Measurements from ENCODE around the gene SRGAP3. TPM values are rescaled to one million over a fixed set of nuclear protein-coding genes. Genes with fewer than 3 reads are reported as not detected.
A peak's percentile ranks its signal among the peaks of the same experiment; 100 is the strongest.

The SRGAP3 gene
- total and polyA plus RNA-seq, 7 donors: 0.69 to 7.7 (median 5.8) TPM

DNA sequence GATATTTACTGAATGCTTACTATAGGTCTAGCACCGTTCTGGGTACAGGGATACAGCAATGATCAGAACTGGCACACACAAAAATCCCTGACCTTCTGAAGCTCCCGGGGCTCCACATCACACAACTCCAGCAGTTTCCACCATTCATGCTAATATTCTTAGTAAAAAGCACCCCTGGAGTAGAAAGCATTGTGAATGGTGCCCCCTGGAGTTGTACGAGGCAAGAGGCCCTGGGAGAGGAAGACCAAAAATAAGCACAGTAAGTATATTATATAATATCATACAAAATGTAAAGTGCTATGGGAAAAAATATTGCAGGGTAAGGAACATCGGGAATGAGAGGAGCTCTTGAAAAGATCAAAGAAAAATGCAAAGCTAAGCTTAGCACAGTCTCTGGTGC, 790 bp upstream of the SRGAP3 start:
- Histone ChIP-seq H3K36me3 (no peaks in the 10 kb centered on the region), H3K4me3 (no peak overlapping the region), H3K27ac (peak overlapping the region; percentile 43 to 61 (median 52)), H3K4me1 (peaks cover 0 to 20% (median 16%) of the 10 kb centered on the region in 4 donors), H3K9me3 (no peaks in the 10 kb centered on the region), H3K27me3 (no peaks in the 10 kb centered on the region)
- intact Hi-C loops (cut with DNase I): no loop called here
- TF ChIP-seq EP300 (IDR thresholded peaks at IDR 0.05): no peak
- TF ChIP-seq, protein P1, sequence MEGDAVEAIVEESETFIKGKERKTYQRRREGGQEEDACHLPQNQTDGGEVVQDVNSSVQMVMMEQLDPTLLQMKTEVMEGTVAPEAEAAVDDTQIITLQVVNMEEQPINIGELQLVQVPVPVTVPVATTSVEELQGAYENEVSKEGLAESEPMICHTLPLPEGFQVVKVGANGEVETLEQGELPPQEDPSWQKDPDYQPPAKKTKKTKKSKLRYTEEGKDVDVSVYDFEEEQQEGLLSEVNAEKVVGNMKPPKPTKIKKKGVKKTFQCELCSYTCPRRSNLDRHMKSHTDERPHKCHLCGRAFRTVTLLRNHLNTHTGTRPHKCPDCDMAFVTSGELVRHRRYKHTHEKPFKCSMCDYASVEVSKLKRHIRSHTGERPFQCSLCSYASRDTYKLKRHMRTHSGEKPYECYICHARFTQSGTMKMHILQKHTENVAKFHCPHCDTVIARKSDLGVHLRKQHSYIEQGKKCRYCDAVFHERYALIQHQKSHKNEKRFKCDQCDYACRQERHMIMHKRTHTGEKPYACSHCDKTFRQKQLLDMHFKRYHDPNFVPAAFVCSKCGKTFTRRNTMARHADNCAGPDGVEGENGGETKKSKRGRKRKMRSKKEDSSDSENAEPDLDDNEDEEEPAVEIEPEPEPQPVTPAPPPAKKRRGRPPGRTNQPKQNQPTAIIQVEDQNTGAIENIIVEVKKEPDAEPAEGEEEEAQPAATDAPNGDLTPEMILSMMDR (IDR thresholded peaks at IDR 0.05): no peak
- no peak for TF ChIP-seq POLR2AphosphoS5 (IDR thresholded peaks at IDR 0.05)
- TF ChIP-seq POLR2A (IDR thresholded peaks at IDR 0.05): no peak
- 61 to 68% methylated on average over 4 of the region's 4 CpGs for WGBS, 2 donors
- no peak for DNase-seq

DNA sequence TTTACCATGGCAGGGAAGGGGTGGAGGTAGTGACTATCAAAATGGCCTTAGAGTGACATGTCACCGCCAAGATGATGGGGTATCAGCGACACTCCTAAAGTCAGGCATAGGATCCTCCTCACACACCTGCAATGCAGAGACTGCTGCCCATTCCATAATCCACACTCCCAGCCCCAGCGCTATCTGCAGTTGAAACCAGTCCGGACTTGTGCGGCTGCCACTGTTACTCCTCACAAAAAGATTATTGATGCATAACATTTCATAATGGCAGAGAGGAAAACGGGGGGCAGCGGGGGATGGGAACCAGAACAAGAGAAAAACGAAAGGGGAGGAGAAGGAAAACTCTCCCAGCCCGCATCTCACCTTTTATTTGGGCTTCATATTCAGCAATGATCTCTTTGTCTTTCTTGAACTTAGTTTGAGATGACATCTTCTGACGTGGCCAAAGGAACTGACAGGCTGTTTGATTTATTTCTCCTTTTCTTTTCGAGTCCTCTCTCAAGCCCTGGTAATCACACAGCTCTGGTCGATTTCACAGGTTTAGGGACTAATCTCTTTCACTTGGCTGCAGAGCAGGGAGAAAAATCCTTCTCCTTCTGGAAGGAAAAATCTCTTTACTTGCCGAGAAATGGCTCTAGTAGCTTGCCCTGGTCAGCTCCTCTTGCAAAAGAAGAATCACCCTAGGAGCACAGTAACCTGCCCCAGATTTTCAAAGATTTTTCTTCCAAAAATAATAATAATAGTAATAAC, 749 bp downstream of the SRGAP3 start:
- no peak for TF ChIP-seq POLR2A (IDR thresholded peaks at IDR 0.05)
- TF ChIP-seq, protein P1 (IDR thresholded peaks at IDR 0.05): no peak
- no peak for TF ChIP-seq EP300 (IDR thresholded peaks at IDR 0.05)
- no peak for TF ChIP-seq POLR2AphosphoS5 (IDR thresholded peaks at IDR 0.05)
- H3K27me3 ChIP-seq: no peaks in the 10 kb centered on the region
- H3K4me1 ChIP-seq: peaks cover 0 to 20% (median 16%) of the 10 kb centered on the region in 4 donors
- peak overlapping the region; percentile 30 to 54 (median 46) for H3K4me3 ChIP-seq
- no peaks in the 10 kb centered on the region for H3K36me3 ChIP-seq
- no peak for DNase-seq
- 6 to 15% methylated on average over 13 of the region's 13 CpGs for WGBS, 2 donors
- intact Hi-C loops (cut with DNase I): no loop called here
- H3K9me3 ChIP-seq: no peaks in the 10 kb centered on the region
- peak overlapping the region; percentile 43 to 61 (median 50) for H3K27ac ChIP-seq

DNA sequence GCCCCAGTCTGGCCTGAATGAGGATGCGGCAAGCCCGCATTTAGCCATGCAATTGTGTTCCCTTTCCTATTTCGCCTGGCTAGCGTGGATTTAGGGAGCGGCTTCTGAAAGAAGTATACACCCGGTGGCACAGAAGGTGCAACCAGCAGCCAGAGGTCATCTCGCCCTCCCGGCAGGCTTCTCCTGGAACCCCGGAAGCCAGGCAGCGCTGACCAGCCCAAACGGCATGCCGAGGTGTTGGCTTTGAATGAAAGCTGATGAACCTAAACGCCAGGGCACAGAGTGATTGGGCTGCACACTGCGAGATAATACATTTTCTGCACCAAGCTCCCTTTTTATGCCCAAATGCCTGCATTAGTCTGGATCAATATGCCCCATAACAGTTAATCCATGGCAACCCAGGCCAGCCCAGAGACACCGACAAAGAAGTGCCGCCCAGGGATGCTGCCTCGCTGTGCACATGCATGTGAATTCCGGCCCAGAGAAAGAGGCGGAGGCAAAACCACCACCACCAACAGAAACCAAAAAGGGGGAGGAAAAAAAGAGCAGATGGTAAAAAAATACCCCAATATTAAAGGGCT, 1.4 kb downstream of the SRGAP3 start:
- TF ChIP-seq EP300 (IDR thresholded peaks at IDR 0.05): no peak
- no peak for TF ChIP-seq POLR2A (IDR thresholded peaks at IDR 0.05)
- TF ChIP-seq, protein P1 (IDR thresholded peaks at IDR 0.05): no peak
- TF ChIP-seq POLR2AphosphoS5 (IDR thresholded peaks at IDR 0.05): no peak
- H3K9me3 ChIP-seq: no peaks in the 10 kb centered on the region
- intact Hi-C loops (cut with DNase I): no loop called here
- 54 to 66% methylated on average over 19 of the region's 19 CpGs for WGBS, 2 donors
- H3K4me3 ChIP-seq: peak overlapping the region; percentile 1 to 54 (median 46)
- no peak for DNase-seq
- peaks cover 0 to 20% (median 16%) of the 10 kb centered on the region in 4 donors for H3K4me1 ChIP-seq
- no peaks in the 10 kb centered on the region for H3K36me3 ChIP-seq
- no peaks in the 10 kb centered on the region for H3K27me3 ChIP-seq
- H3K27ac ChIP-seq: no peak overlapping the region

DNA sequence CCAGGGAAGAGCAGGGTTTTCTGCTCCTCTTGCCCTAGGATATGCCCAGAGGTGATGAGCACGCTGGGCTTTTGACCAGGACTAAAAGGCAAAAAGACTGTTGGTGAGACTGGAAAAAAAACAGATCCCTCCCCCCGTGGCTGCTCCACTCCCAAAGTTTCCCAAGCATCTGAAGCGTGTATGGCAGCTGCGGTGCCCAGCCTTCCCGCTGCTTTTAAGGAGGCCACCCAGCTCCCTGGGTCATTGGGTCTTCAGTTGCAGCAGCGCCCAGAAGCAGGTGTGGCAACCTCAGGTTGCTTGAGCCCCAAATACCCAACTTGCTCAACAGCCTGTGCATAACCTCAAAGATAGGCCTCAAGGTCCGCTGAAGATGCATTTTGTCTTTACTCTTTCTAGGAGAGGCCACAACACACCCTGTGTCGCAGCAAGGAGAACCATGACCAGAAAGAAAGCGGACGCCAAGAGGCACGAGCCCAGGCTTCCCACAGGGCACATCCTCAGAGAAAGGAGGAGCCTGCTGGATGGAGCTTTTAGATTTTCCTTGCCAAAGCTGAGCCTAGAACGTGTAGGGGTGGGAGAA, 2.0 kb downstream of the SRGAP3 start:
- 86% methylated on average over 12 of the region's 12 CpGs for WGBS, 2 donors
- no peaks in the 10 kb centered on the region for H3K36me3 ChIP-seq
- no peaks in the 10 kb centered on the region for H3K9me3 ChIP-seq
- H3K4me3 ChIP-seq: peak overlapping the region in 3 of 4 donors; percentile 44 to 54 (median 49)
- no peak overlapping the region for H3K27ac ChIP-seq
- H3K4me1 ChIP-seq: peaks cover 0 to 20% (median 16%) of the 10 kb centered on the region in 4 donors
- DNase-seq: no peak
- H3K27me3 ChIP-seq: no peaks in the 10 kb centered on the region
- intact Hi-C loops (cut with DNase I): no loop called here
- TF ChIP-seq, protein P1 (IDR thresholded peaks at IDR 0.05): no peak
- TF ChIP-seq POLR2AphosphoS5 (IDR thresholded peaks at IDR 0.05) (no peak), EP300 (IDR thresholded peaks at IDR 0.05) (no peak)
